Stimulated activated memory B cell treated with anti-CD40 and anti-IgM and Interleukin-4, amounts not matched to agents 10 μg/mL and 1 μg/mL and 100 μg/mL, for 72 hours (primary cell): ENCODE results near the gene GRM4.
A peak's percentile ranks its signal among the peaks of the same experiment; 100 is the strongest.

Source experiments
- ATAC-seq: fragments of 150-1000 bp; cut with Tn5 transposase; 2 replicates; pipeline ENCODE4 v1.10.0; 2021
- H3K27ac Mint-ChIP-seq: one replicate; pipeline ENCODE4 v1.8.0; 2022; ENCODE audit warnings: mild to moderate bottlenecking, mixed read lengths
- H3K27me3 Mint-ChIP-seq: one replicate; pipeline ENCODE4 v1.8.0; 2022; ENCODE audit warnings: mixed read lengths
- H3K36me3 Mint-ChIP-seq: one replicate; pipeline ENCODE4 v1.8.0; 2022; ENCODE audit warnings: mixed read lengths
- H3K4me1 Mint-ChIP-seq: one replicate; pipeline ENCODE4 v1.8.0; 2022; ENCODE audit warnings: mixed read lengths
- H3K4me3 Mint-ChIP-seq: one replicate; pipeline ENCODE4 v1.8.0; 2022; ENCODE audit warnings: mild to moderate bottlenecking, moderate library complexity, mixed read lengths
- H3K9me3 Mint-ChIP-seq: one replicate; pipeline ENCODE4 v1.8.0; 2022; ENCODE audit warnings: mixed read lengths

GRM4 gene

GRCh38 chr6:34030831-34031624 lies 114.9 kb downstream of the GRM4 start:
- Mint-ChIP-seq H3K4me1 (peaks cover 8% of the 10 kb centered on the region), H3K36me3 (no peaks in the 10 kb centered on the region), H3K27me3 (peaks cover 30% of the 10 kb centered on the region), H3K27ac (no peak overlapping the region), H3K4me3 (no peak overlapping the region), H3K9me3 (no peaks in the 10 kb centered on the region)
- ATAC-seq = no peak

GRCh38 chr6:34029489-34030280 lies 116.2 kb downstream of the GRM4 start:
- Mint-ChIP-seq H3K36me3 (no peaks in the 10 kb centered on the region), H3K27me3 (peaks cover 16% of the 10 kb centered on the region), H3K4me3 (no peak overlapping the region), H3K9me3 (no peaks in the 10 kb centered on the region), H3K4me1 (peaks cover 8% of the 10 kb centered on the region), H3K27ac (no peak overlapping the region)
- ATAC-seq = no peak

- H3K9me3 Mint-ChIP-seq = no peaks in the 10 kb centered on the region
- H3K36me3 Mint-ChIP-seq = no peaks in the 10 kb centered on the region
- ATAC-seq = no peak
- H3K4me1 Mint-ChIP-seq = peaks cover 8% of the 10 kb centered on the region
- H3K4me3 Mint-ChIP-seq = no peak overlapping the region
- peaks cover 8% of the 10 kb centered on the region for H3K27me3 Mint-ChIP-seq
- H3K27ac Mint-ChIP-seq = no peak overlapping the region
Observed at GRCh38 chr6:34028691-34029360, 117.1 kb downstream of the GRM4 start.

GRCh38 chr6:34027939-34028441 lies 117.9 kb downstream of the GRM4 start:
- Mint-ChIP-seq H3K27me3 (peaks cover 5% of the 10 kb centered on the region), H3K9me3 (no peaks in the 10 kb centered on the region), H3K27ac (no peak overlapping the region), H3K4me3 (no peak overlapping the region), H3K36me3 (no peaks in the 10 kb centered on the region), H3K4me1 (peaks cover 8% of the 10 kb centered on the region)
- no peak for ATAC-seq

GRCh38 chr6:34027445-34027936 lies 118.4 kb downstream of the GRM4 start:
- Mint-ChIP-seq H3K4me3 (no peak overlapping the region), H3K27me3 (peaks cover 10% of the 10 kb centered on the region), H3K4me1 (peaks cover 8% of the 10 kb centered on the region), H3K9me3 (no peaks in the 10 kb centered on the region), H3K36me3 (no peaks in the 10 kb centered on the region), H3K27ac (no peak overlapping the region)
- ATAC-seq = peak; percentile 42

- Mint-ChIP-seq H3K4me1 (no peaks in the 10 kb centered on the region), H3K36me3 (no peaks in the 10 kb centered on the region), H3K27me3 (peaks cover 20% of the 10 kb centered on the region), H3K4me3 (no peak overlapping the region), H3K9me3 (no peaks in the 10 kb centered on the region), H3K27ac (no peak overlapping the region)
- no peak for ATAC-seq
Observed at GRCh38 chr6:34025861-34026260, 120.0 kb downstream of the GRM4 start.

GRCh38 chr6:34025112-34025807 lies 120.6 kb downstream of the GRM4 start:
- H3K27me3 Mint-ChIP-seq = peaks cover 20% of the 10 kb centered on the region

GRCh38 chr6:34022873-34023255 lies 123.0 kb downstream of the GRM4 start:
- Mint-ChIP-seq H3K9me3 (no peaks in the 10 kb centered on the region), H3K4me3 (no peak overlapping the region), H3K36me3 (no peaks in the 10 kb centered on the region), H3K27me3 (peaks cover 20% of the 10 kb centered on the region), H3K4me1 (no peaks in the 10 kb centered on the region), H3K27ac (no peak overlapping the region)
- ATAC-seq = no peak

More at GRCh38 chr6:34025112-34025807, 120.6 kb downstream of the GRM4 start:
- H3K4me3 Mint-ChIP-seq = no peak overlapping the region
- H3K36me3 Mint-ChIP-seq = no peaks in the 10 kb centered on the region
- no peaks in the 10 kb centered on the region for H3K4me1 Mint-ChIP-seq
- no peak for ATAC-seq
- H3K9me3 Mint-ChIP-seq = no peaks in the 10 kb centered on the region
- no peak overlapping the region for H3K27ac Mint-ChIP-seq

- no peak for ATAC-seq
- Mint-ChIP-seq H3K4me3 (no peak overlapping the region), H3K36me3 (no peaks in the 10 kb centered on the region), H3K27ac (no peak overlapping the region), H3K4me1 (no peaks in the 10 kb centered on the region), H3K9me3 (no peaks in the 10 kb centered on the region), H3K27me3 (peaks cover 20% of the 10 kb centered on the region)
Observed at GRCh38 chr6:34022250-34022872, 123.5 kb downstream of the GRM4 start.

- ATAC-seq = no peak
- Mint-ChIP-seq H3K9me3 (no peaks in the 10 kb centered on the region), H3K4me1 (no peaks in the 10 kb centered on the region), H3K27me3 (peaks cover 20% of the 10 kb centered on the region), H3K27ac (no peak overlapping the region), H3K36me3 (no peaks in the 10 kb centered on the region), H3K4me3 (no peak overlapping the region)
Observed at GRCh38 chr6:34021554-34022190, 124.2 kb downstream of the GRM4 start.

- Mint-ChIP-seq H3K27me3 (peaks cover 20% of the 10 kb centered on the region), H3K27ac (no peak overlapping the region), H3K9me3 (no peaks in the 10 kb centered on the region), H3K36me3 (no peaks in the 10 kb centered on the region), H3K4me1 (no peaks in the 10 kb centered on the region), H3K4me3 (no peak overlapping the region)
- ATAC-seq = no peak
Observed at GRCh38 chr6:34020807-34021553, 124.9 kb downstream of the GRM4 start.

- Mint-ChIP-seq H3K4me1 (no peaks in the 10 kb centered on the region), H3K9me3 (no peaks in the 10 kb centered on the region), H3K36me3 (no peaks in the 10 kb centered on the region), H3K27me3 (peaks cover 20% of the 10 kb centered on the region), H3K4me3 (no peak overlapping the region), H3K27ac (no peak overlapping the region)
- ATAC-seq = no peak
Observed at GRCh38 chr6:34020278-34020677, 125.6 kb downstream of the GRM4 start.

GRCh38 chr6:34018961-34019606 lies 126.8 kb downstream of the GRM4 start:
- Mint-ChIP-seq H3K9me3 (no peaks in the 10 kb centered on the region), H3K27me3 (peaks cover 20% of the 10 kb centered on the region), H3K4me3 (no peak overlapping the region), H3K36me3 (no peaks in the 10 kb centered on the region), H3K4me1 (no peaks in the 10 kb centered on the region), H3K27ac (no peak overlapping the region)
- ATAC-seq = no peak
